Ovary (tissue), 9 donors: ENCODE data around the gene ELAVL3. TPM values are rescaled to one million over a fixed set of nuclear protein-coding genes. Genes with fewer than 3 reads are reported as not detected.
"Not testable (repeated sequence)": the region's sequence is repeated elsewhere in the genome, so short reads cannot be mapped to it uniquely, and the experiment has no call there.

Experiments used
- DNase-seq, 5 donors: peaks; one replicate each; pipeline ENCODE4 v3.0.0-alpha.2; 2019 to 2020
- H3K27ac ChIP-seq, 2 donors: fragments of 200-600 bp; one replicate each; pipeline versions ENCODE4 v1.5.1 to v1.8.0; 2019 to 2022
- H3K27me3 ChIP-seq: fragments of 200-600 bp; one replicate; pipeline ENCODE4 v1.8.0; 2022
- H3K36me3 ChIP-seq: fragments of 200-600 bp; sonication (generic); one replicate; pipeline ENCODE4 v1.5.1; 2019
- H3K4me1 ChIP-seq: one replicate; pipeline ENCODE4 v1.8.1; 2013; ENCODE audit warnings: mild to moderate bottlenecking, moderate library complexity; ENCODE audit not compliant: insufficient read depth
- H3K4me3 ChIP-seq: fragments of 200-600 bp; sonication (generic); one replicate; pipeline ENCODE4 v1.5.1; 2017
- H3K9me3 ChIP-seq, 2 donors: fragments of 200-600 bp in 1 of 2; sonication (generic) in 1 of 2; one replicate each; pipeline versions ENCODE4 v1.5.1 to v1.8.1; 2013 to 2019; ENCODE audit warnings: mild to moderate bottlenecking in 1 of 2, moderate library complexity in 1 of 2
- CTCF ChIP-seq, 3 donors: fragments of 450-650 bp in 2 of 3; fragments of 200-600 bp in 1 of 3; IDR thresholded peaks; one replicate each; pipeline versions ENCODE4 v1.5.1 to v1.8.0; 2016 to 2022; ENCODE audit warnings: antibody characterized with exemption in 3 of 3, mild to moderate bottlenecking in 1 of 3
- EP300 ChIP-seq: sonication (generic); formaldehyde crosslinking; IDR thresholded peaks from one replicate; pipeline ENCODE4 v1.6.1; 2017; ENCODE audit warnings: antibody characterized with exemption
- POLR2A ChIP-seq: fragments of 450-650 bp; IDR thresholded peaks from one replicate; pipeline ENCODE4 v1.6.1; 2017; ENCODE audit warnings: antibody characterized with exemption, mild to moderate bottlenecking, moderate library complexity
- WGBS, 3 donors: extraction: QIAGEN DNeasy Blood & Tissue Kit in 1 of 3; methylation state at CpG; one replicate each; pipeline versions ENCODE4 v1.1.5 to v1.1.7; 2013 to 2017; 5-methylcytosine and 5-hydroxymethylcytosine counted together
- intact Hi-C, 4 donors: fragments of 100-400 bp; cut with DNase I; formaldehyde crosslinking; loops; one replicate each; pipeline versions ENCODE4 v1.11.0 to v1.15.1; 2022 to 2023
- polyA plus RNA-seq, 2 donors: library from polyadenylated mRNA; stranded (reverse); fragments of 200-250 nt in 1 of 2; fragments of 350-450 nt in 1 of 2; fragmentation: Illumina TruSeq in 1 of 2; extraction: RNeasy Lipid Tissue Mini Kit (QIAGEN cat#74804) in 1 of 2; gene quantifications; one replicate each; pipeline ENCODE4 v1.2.3, GENCODE V29; 2013 to 2014
- total RNA-seq, 7 donors: library from RNA; depleted of rRNA in 2 of 7; stranded (reverse); fragments of >200 nt in 2 of 7; fragmentation: NEBNext Ultra II Directional in 3 of 7; extraction: Animal tissue kit (Norgen Biotek cat#: 25700) in 3 of 7; gene quantifications; one replicate each; pipeline versions ENCODE4 v1.1.0 to v1.2.4, GENCODE V29; 2016 to 2023
- donor health status: DM: no; HTN: no; CAD: no; lungs with moderate emphysema.
- donor health status: DM: no; HTN: no; CAD: no.
- donor health status: Bipolar disorder and iron deficiency.
- donor health status: DM: yes; HTN: yes; CAD: no.
- donor health status: DM: no; HTN: no; CAD: no.
- donor health status: DM: yes; HTN: yes; CAD: no.

ELAVL3 gene
- total and polyA plus RNA-seq, 9 donors, result not detected

- no peak for DNase-seq
- intact Hi-C loops, result no loop called here
- H3K36me3 ChIP-seq, result no peaks in the 10 kb centered on the region
- H3K9me3 ChIP-seq, result no peaks in the 10 kb centered on the region
- H3K4me1 ChIP-seq, result no peaks in the 10 kb centered on the region
- WGBS, 3 donors, result 18 to 30% (median 27%) methylated on average over 14 to 18 of the region's 18 CpGs
- no peaks in the 10 kb centered on the region for H3K27me3 ChIP-seq
- no peak for TF ChIP-seq CTCF (IDR thresholded peaks at IDR 0.05)
- no peak for TF ChIP-seq POLR2A
- no peak for TF ChIP-seq EP300
- no peak overlapping the region for H3K27ac ChIP-seq
- no peak overlapping the region for H3K4me3 ChIP-seq
Observed at GRCh38 chr19:11457115-11457514, 23.7 kb downstream of the ELAVL3 start.

- DNase-seq, result no peak
- TF ChIP-seq POLR2A, result no peak
- no peak for TF ChIP-seq CTCF (IDR thresholded peaks at IDR 0.05)
- no peak for TF ChIP-seq EP300
- intact Hi-C loops, result no loop called here
- Histone ChIP-seq H3K36me3 (no peaks in the 10 kb centered on the region), H3K4me3 (no peak overlapping the region), H3K27me3 (no peaks in the 10 kb centered on the region), H3K27ac (no peak overlapping the region), H3K4me1 (peaks cover 1% of the 10 kb centered on the region), H3K9me3 (no peaks in the 10 kb centered on the region)
- 84 to 91% (median 90%) methylated on average over 7 of the region's 7 CpGs for WGBS, 3 donors
Observed at GRCh38 chr19:11456659-11457058, 24.2 kb downstream of the ELAVL3 start.

GRCh38 chr19:11455233-11455554, 25.7 kb downstream of the ELAVL3 start:
- H3K4me1 ChIP-seq, intact Hi-C loops, H3K36me3 ChIP-seq, DNase-seq, H3K27ac ChIP-seq, H3K4me3 ChIP-seq, H3K27me3 ChIP-seq, H3K9me3 ChIP-seq: not testable (repeated sequence)
- WGBS, 3 donors, result 87 to 95% (median 91%) methylated on average over 9 of the region's 9 CpGs

- no peak overlapping the region for H3K27ac ChIP-seq
- no peak for DNase-seq
- no peaks in the 10 kb centered on the region for H3K36me3 ChIP-seq
- WGBS, 3 donors, result 46 to 56% (median 46%) methylated on average over 27 of the region's 27 CpGs
- no peak overlapping the region for H3K4me3 ChIP-seq
- TF ChIP-seq POLR2A (no peak), CTCF (IDR thresholded peaks at IDR 0.05) (no peak), EP300 (no peak)
- no peaks in the 10 kb centered on the region for H3K9me3 ChIP-seq
- intact Hi-C loops, result no loop called here
- no peaks in the 10 kb centered on the region for H3K27me3 ChIP-seq
- H3K4me1 ChIP-seq, result peaks cover 1% of the 10 kb centered on the region
Observed at GRCh38 chr19:11453468-11454341, 27.1 kb downstream of the ELAVL3 start.

- no peak overlapping the region for H3K27ac ChIP-seq
- no peak for DNase-seq
- H3K9me3 ChIP-seq, result no peaks in the 10 kb centered on the region
- intact Hi-C loops, result no loop called here
- H3K27me3 ChIP-seq, result no peaks in the 10 kb centered on the region
- TF ChIP-seq CTCF (IDR thresholded peaks at IDR 0.05) (no peak), POLR2A (no peak), EP300 (no peak)
- peaks cover 1% of the 10 kb centered on the region for H3K4me1 ChIP-seq
- no peaks in the 10 kb centered on the region for H3K36me3 ChIP-seq
- H3K4me3 ChIP-seq, result no peak overlapping the region
- WGBS, 3 donors, result 59 to 67% (median 63%) methylated on average over 33 of the region's 33 CpGs
Observed at GRCh38 chr19:11452620-11453310, 28.1 kb downstream of the ELAVL3 start.
